Natural killer cell (primary cell): ENCODE data around the gene LARGE1. TPM values are rescaled to one million over a fixed set of nuclear protein-coding genes. Genes with fewer than 3 reads are reported as not detected.

Source experiments
- ATAC-seq, 3 donors: fragments of 150-1000 bp in 2 of 3; fragments of 200-7000 bp in 1 of 3; cut with Tn5 transposase; 1 replicate in 1 of 3; 2 replicates in 2 of 3; pipeline ENCODE4 v1.10.0; 2021; ENCODE audit warnings: mild to moderate bottlenecking in 2 of 3, moderate library complexity in 2 of 3
- DNase-seq, 2 donors: peaks; one replicate each; pipeline versions ENCODE4 v3.0.0 to v3.0.0-alpha.2; 2013 to 2021; ENCODE audit warnings: mixed read lengths in 1 of 2
- H3K27ac ChIP-seq: one replicate; pipeline ENCODE4 v1.5.1; 2013; ENCODE audit warnings: mild to moderate bottlenecking, low read length
- H3K27me3 ChIP-seq: one replicate; pipeline ENCODE4 v1.6.1; 2013; ENCODE audit warnings: low read length; ENCODE audit not compliant: control insufficient read depth, insufficient read depth
- H3K36me3 ChIP-seq: one replicate; pipeline ENCODE4 v1.6.1; 2013; ENCODE audit warnings: low read length; ENCODE audit not compliant: control insufficient read depth, insufficient read depth
- H3K4me1 ChIP-seq: one replicate; pipeline ENCODE4 v1.6.1; 2013; ENCODE audit warnings: low read length; ENCODE audit not compliant: control insufficient read depth, insufficient read depth
- H3K4me3 ChIP-seq: one replicate; pipeline ENCODE4 v1.5.1; 2013; ENCODE audit warnings: low read length
- H3K9me3 ChIP-seq: one replicate; pipeline ENCODE4 v1.6.1; 2013; ENCODE audit warnings: low read length; ENCODE audit not compliant: control insufficient read depth, insufficient read depth
- H3K27ac Mint-ChIP-seq, 2 donors: one replicate each; pipeline ENCODE4 v1.8.0; 2022; ENCODE audit warnings: mild to moderate bottlenecking in 2 of 2, mixed read lengths in 2 of 2, moderate library complexity in 1 of 2
- H3K27me3 Mint-ChIP-seq, 2 donors: one replicate each; pipeline ENCODE4 v1.8.0; 2022; ENCODE audit warnings: low read depth in 2 of 2, mixed read lengths in 2 of 2
- H3K36me3 Mint-ChIP-seq: one replicate; pipeline ENCODE4 v1.8.0; 2022; ENCODE audit warnings: mixed read lengths
- H3K4me1 Mint-ChIP-seq, 2 donors: one replicate each; pipeline ENCODE4 v1.8.0; 2022; ENCODE audit warnings: mixed read lengths in 2 of 2
- H3K4me3 Mint-ChIP-seq: one replicate; pipeline ENCODE4 v1.8.0; 2022; ENCODE audit warnings: mild to moderate bottlenecking, moderate library complexity, mixed read lengths
- H3K9me3 Mint-ChIP-seq, 2 donors: one replicate each; pipeline ENCODE4 v1.8.0; 2022; ENCODE audit warnings: mixed read lengths in 2 of 2
- WGBS: methylation state at CpG from one replicate; pipeline ENCODE4 v1.1.7; 2013; ENCODE audit warnings: missing lambda C conversion rate; ENCODE audit not compliant: insufficient coverage; 5-methylcytosine and 5-hydroxymethylcytosine counted together
- intact Hi-C: fragments of 100-400 bp; cut with micrococcal nuclease; formaldehyde crosslinking; loops from one replicate; pipeline ENCODE4 v1.14.2; 2022
- total RNA-seq, 4 donors: library from RNA; stranded (reverse); fragments of 120-200 nt in 1 of 4; gene quantifications; one replicate each; pipeline versions ENCODE4 v1.2.3 to v1.2.4, GENCODE V29; 2013 to 2022
- TF ChIP-seq, protein P1 (sequence below): fragments of 200-600 bp; IDR thresholded peaks from one replicate; pipeline ENCODE4 v1.8.0; 2022; ENCODE audit warnings: antibody characterized with exemption

The LARGE1 gene
- total RNA-seq, 3 donors from 2014 or later (not counting 1 experiment from before 2014, with no cell fraction given) = 2.6 to 11.6 (median 4.1) TPM

DNA sequence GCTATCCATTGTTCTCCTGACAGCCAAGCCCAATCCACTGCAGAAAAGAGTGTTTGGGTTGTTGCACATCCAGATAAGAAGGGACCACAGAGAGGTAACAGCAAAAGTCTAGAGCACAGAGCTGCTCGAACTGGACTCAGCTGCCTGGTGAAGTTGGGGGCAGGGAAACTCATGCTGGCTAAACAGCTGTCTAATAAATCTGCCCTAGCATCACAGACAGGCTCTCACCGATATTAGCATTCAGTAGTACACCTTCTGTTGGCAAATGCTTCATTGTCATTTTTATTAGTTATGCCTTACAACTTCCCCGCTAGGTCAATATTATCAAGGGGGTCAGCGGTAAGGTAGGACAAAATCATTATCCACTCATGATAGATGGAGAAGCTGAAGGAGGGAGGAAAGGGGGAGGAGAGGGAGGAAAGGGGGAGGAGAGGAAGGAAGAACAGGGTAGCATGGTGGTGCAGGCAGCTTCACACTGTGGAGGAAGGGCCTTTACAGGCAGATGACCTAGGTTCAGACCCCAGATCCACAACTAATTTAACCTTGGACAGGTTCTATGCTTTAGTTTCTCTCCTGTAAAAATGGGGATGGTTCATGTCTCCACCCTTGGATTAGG is 102.7 kb downstream of the LARGE1 start:
- ATAC-seq (no peak), DNase-seq (no peak)
- Histone ChIP-seq H3K4me1 (no peaks in the 10 kb centered on the region), H3K9me3 (peaks cover 5% of the 10 kb centered on the region), H3K4me3 (no peak overlapping the region), H3K27ac (no peak overlapping the region), H3K27me3 (no peaks in the 10 kb centered on the region), H3K36me3 (no peaks in the 10 kb centered on the region)
- Mint-ChIP-seq H3K36me3 (no peaks in the 10 kb centered on the region), H3K9me3 (peaks cover 0 to 3% of the 10 kb centered on the region in 2 donors), H3K27me3 (no peaks in the 10 kb centered on the region), H3K27ac (no peak overlapping the region), H3K4me3 (no peak overlapping the region), H3K4me1 (no peaks in the 10 kb centered on the region)
- 72% methylated on average over 4 of the region's 4 CpGs for WGBS
- TF ChIP-seq, protein P1, sequence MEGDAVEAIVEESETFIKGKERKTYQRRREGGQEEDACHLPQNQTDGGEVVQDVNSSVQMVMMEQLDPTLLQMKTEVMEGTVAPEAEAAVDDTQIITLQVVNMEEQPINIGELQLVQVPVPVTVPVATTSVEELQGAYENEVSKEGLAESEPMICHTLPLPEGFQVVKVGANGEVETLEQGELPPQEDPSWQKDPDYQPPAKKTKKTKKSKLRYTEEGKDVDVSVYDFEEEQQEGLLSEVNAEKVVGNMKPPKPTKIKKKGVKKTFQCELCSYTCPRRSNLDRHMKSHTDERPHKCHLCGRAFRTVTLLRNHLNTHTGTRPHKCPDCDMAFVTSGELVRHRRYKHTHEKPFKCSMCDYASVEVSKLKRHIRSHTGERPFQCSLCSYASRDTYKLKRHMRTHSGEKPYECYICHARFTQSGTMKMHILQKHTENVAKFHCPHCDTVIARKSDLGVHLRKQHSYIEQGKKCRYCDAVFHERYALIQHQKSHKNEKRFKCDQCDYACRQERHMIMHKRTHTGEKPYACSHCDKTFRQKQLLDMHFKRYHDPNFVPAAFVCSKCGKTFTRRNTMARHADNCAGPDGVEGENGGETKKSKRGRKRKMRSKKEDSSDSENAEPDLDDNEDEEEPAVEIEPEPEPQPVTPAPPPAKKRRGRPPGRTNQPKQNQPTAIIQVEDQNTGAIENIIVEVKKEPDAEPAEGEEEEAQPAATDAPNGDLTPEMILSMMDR = no peak
- intact Hi-C loops = no loop called here

- Mint-ChIP-seq H3K4me3 (no peak overlapping the region), H3K4me1 (no peaks in the 10 kb centered on the region), H3K9me3 (no peaks in the 10 kb centered on the region), H3K27ac (no peak overlapping the region), H3K36me3 (peaks cover 6% of the 10 kb centered on the region), H3K27me3 (no peaks in the 10 kb centered on the region)
- ATAC-seq (no peak), DNase-seq (no peak)
- intact Hi-C loops = no loop called here
- no peaks in the 10 kb centered on the region for H3K27me3 ChIP-seq
- H3K27ac ChIP-seq = no peak overlapping the region
- 91% methylated on average over 7 of the region's 7 CpGs for WGBS
- no peaks in the 10 kb centered on the region for H3K36me3 ChIP-seq
- H3K9me3 ChIP-seq = peaks cover 5% of the 10 kb centered on the region
- no peaks in the 10 kb centered on the region for H3K4me1 ChIP-seq
- TF ChIP-seq, protein P1 = no peak
- no peak overlapping the region for H3K4me3 ChIP-seq
Observed at GRCh38 chr22:33812360-33812977, 107.8 kb downstream of the LARGE1 start.

DNA sequence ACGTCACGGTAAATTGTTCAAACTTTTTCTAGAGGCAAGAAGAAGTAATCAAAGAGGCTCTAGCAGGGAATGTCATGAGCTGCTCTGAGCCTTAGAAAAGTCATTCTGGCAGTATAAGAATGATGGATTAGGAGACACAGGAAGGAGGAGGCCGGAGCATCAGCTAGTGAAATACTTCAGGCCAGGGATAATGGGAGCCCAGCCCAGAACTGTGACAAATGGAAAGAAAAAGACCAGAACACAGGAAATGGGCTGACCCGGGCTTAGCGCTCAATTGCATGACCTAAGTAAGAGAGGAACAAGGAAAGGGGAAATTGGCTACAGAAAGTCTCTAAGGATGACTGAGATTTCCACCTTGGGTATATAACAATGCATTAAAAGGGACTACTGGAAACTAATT is 108.6 kb downstream of the LARGE1 start:
- DNase-seq (no peak), ATAC-seq (no peak)
- Histone ChIP-seq H3K27me3 (no peaks in the 10 kb centered on the region), H3K9me3 (peaks cover 3% of the 10 kb centered on the region), H3K4me3 (no peak overlapping the region), H3K27ac (no peak overlapping the region), H3K4me1 (no peaks in the 10 kb centered on the region), H3K36me3 (no peaks in the 10 kb centered on the region)
- no peak overlapping the region for H3K4me3 Mint-ChIP-seq
- no peaks in the 10 kb centered on the region for H3K9me3 Mint-ChIP-seq
- H3K4me1 Mint-ChIP-seq = no peaks in the 10 kb centered on the region
- intact Hi-C loops = no loop called here
- no peaks in the 10 kb centered on the region for H3K27me3 Mint-ChIP-seq
- WGBS = 34% methylated on average over 5 of the region's 5 CpGs
- no peak overlapping the region for H3K27ac Mint-ChIP-seq
- H3K36me3 Mint-ChIP-seq = peaks cover 6% of the 10 kb centered on the region
- TF ChIP-seq, protein P1 = no peak

GRCh38 chr22:33811208-33811607 is 109.1 kb downstream of the LARGE1 start:
- intact Hi-C loops = no loop called here
- DNase-seq (no peak), ATAC-seq (no peak)
- H3K27me3 ChIP-seq = no peaks in the 10 kb centered on the region
- no peaks in the 10 kb centered on the region for H3K4me1 ChIP-seq
- H3K9me3 ChIP-seq = no peaks in the 10 kb centered on the region
- H3K4me3 ChIP-seq = no peak overlapping the region
- Mint-ChIP-seq H3K4me1 (no peaks in the 10 kb centered on the region), H3K27ac (no peak overlapping the region), H3K36me3 (peaks cover 6% of the 10 kb centered on the region), H3K27me3 (no peaks in the 10 kb centered on the region), H3K4me3 (no peak overlapping the region), H3K9me3 (no peaks in the 10 kb centered on the region)
- WGBS = 74% methylated on average over 4 of the region's 4 CpGs
- H3K27ac ChIP-seq = no peak overlapping the region
- TF ChIP-seq, protein P1 = no peak
- no peaks in the 10 kb centered on the region for H3K36me3 ChIP-seq
